ENCODE data around the gene LRBA. TPM values are rescaled to one million over a fixed set of nuclear protein-coding genes. Genes with fewer than 3 reads are reported as not detected.

LRBA gene
- total and polyA plus RNA-seq, 2 donors (not counting 3 experiments of a cell fraction or from before 2014, with no cell fraction given): 18.0 to 35.1 TPM

DNA sequence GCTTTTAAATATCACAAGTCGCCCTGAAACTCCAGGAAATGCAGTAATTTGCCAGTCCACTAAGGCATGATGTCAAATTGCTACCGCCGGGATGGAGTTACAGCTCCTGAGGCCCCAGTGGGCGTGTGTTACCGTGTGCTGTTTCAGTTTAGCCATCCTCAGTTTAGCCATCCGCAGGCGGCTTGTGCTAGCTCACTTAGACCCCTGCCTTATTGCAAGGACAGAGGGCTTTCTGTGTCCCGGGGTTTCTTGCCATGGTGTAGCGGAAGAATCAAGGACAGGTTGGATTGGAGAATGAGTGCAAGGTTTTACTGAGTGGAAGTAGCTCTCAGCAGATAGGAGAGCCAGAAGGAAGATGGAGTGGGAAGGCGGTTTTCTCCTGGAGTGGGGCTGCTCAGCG, 33.8 kb upstream of the LRBA start:
- H3K36me3 ChIP-seq (ENCODE audit: control insufficient read depth in 2 of 2, extremely low read depth in 1 of 2, insufficient read depth in 2 of 2, low read length in 2 of 2): no peaks in the 10 kb centered on the region
- ChIA-PET POLR2A (no interaction called here), CTCF (interaction anchor here (3.8 kb wide), 1 partner anchor 182 kb away, joined by 17 read pairs; no protein-coding TSS in a partner anchor)

DNA sequence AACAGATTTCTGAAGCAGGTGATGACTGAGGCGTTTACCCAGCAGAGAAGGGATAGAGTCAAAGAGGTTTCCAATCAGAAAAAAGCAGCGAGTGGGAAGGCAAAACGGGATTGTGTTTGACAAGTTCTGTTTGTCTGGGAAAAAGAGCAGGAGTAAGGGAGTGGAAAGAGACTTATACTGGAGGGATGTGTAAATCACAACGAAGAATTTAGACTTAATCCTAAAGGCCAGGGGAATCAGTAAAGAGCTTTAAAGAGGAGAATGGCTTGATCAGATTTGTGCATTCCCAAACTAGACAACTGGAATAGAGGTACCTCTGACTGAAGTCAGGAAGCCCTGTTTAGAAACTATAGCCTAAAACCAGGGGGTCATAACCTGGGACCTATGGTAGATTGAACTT, 31.5 kb upstream of the LRBA start:
- Histone ChIP-seq H3K36me3 (ENCODE audit: control insufficient read depth in 2 of 2, extremely low read depth in 1 of 2, insufficient read depth in 2 of 2, low read length in 2 of 2) (no peaks in the 10 kb centered on the region), H3K9ac (replicated peaks; ENCODE audit: extremely low read depth, insufficient read depth, low read length) (no peak overlapping the region), H3K9me1 (replicated peaks; ENCODE audit: control insufficient read depth, extremely low read depth, insufficient read depth, low read length) (no peaks in the 10 kb centered on the region), H3K27ac (ENCODE audit: insufficient read depth, low read depth, low read length) (no peak overlapping the region), H4K20me1 (replicated peaks; ENCODE audit: control insufficient read depth, extremely low read depth, insufficient read depth, low read length) (no peaks in the 10 kb centered on the region), H3K27me3 (ENCODE audit: control insufficient read depth in 2 of 2, insufficient read depth in 2 of 2, low read length in 2 of 2) (no peaks in the 10 kb centered on the region), H3K4me2 (ENCODE audit: insufficient read depth, low read length) (no peak overlapping the region), H2AFZ (ENCODE audit: low read depth, low read length) (no peak overlapping the region), H3K4me3 (replicated peaks in 1 of 3; ENCODE audit: insufficient read depth in 1 of 3, low read depth in 1 of 3, low read length in 3 of 3) (no peak overlapping the region), H3K9me3 (replicated peaks; ENCODE audit: control insufficient read depth, insufficient read depth, low read length) (no peaks in the 10 kb centered on the region), H3K79me2 (ENCODE audit: control insufficient read depth, insufficient read depth, low read length) (no peaks in the 10 kb centered on the region), H3K4me1 (ENCODE audit: control insufficient read depth, extremely low read depth, insufficient read depth, low read length) (no peaks in the 10 kb centered on the region)
- dilution Hi-C loops (cut with MboI; ENCODE audit: extremely low pct_ligation_motif_present, low sequenced_read_pairs) (no loop called here), intact Hi-C loops (cut with micrococcal nuclease) (loop anchor here (2.0 to 5.0 kb wide), 2 partner anchors 179 to 748 kb away; no protein-coding TSS in a partner anchor)
- no peak for DNase-seq (ENCODE audit: low read depth, low spot score)
- no TSS peak for BruUV-seq (replicated peaks)
- ChIA-PET POLR2A (no interaction called here), CTCF (interaction anchor here (0.9 to 3.8 kb wide), 2 partner anchors 17 to 179 kb away, joined by 3 to 17 read pairs; no protein-coding TSS in a partner anchor)
- FAIRE-seq: no peak
- TF ChIP-seq, protein P1, sequence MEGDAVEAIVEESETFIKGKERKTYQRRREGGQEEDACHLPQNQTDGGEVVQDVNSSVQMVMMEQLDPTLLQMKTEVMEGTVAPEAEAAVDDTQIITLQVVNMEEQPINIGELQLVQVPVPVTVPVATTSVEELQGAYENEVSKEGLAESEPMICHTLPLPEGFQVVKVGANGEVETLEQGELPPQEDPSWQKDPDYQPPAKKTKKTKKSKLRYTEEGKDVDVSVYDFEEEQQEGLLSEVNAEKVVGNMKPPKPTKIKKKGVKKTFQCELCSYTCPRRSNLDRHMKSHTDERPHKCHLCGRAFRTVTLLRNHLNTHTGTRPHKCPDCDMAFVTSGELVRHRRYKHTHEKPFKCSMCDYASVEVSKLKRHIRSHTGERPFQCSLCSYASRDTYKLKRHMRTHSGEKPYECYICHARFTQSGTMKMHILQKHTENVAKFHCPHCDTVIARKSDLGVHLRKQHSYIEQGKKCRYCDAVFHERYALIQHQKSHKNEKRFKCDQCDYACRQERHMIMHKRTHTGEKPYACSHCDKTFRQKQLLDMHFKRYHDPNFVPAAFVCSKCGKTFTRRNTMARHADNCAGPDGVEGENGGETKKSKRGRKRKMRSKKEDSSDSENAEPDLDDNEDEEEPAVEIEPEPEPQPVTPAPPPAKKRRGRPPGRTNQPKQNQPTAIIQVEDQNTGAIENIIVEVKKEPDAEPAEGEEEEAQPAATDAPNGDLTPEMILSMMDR (IDR thresholded peaks at IDR 0.05; ENCODE audit: extremely low read depth in 1 of 2, insufficient read depth in 1 of 2, low read depth in 1 of 2, low read length in 2 of 2): no peak
- no peak for TF ChIP-seq POLR2A (IDR thresholded peaks at IDR 0.05; ENCODE audit: low read depth, low read length)
- TF ChIP-seq, protein P2, sequence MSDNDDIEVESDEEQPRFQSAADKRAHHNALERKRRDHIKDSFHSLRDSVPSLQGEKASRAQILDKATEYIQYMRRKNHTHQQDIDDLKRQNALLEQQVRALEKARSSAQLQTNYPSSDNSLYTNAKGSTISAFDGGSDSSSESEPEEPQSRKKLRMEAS (IDR thresholded peaks at IDR 0.05; ENCODE audit: insufficient read depth, insufficient read length): no peak
- TF ChIP-seq FOS (IDR thresholded peaks at IDR 0.05; ENCODE audit: borderline replicate concordance, insufficient read depth, low read length): no peak
- TF ChIP-seq EZH2 (IDR thresholded peaks at IDR 0.05; ENCODE audit: borderline replicate concordance, low read depth, low read length, severe bottlenecking): no peak
- no peak for TF ChIP-seq MYC (IDR thresholded peaks at IDR 0.05; ENCODE audit: low read depth, low read length)
- TF ChIP-seq JUN (IDR thresholded peaks at IDR 0.05; ENCODE audit: borderline replicate concordance, insufficient read depth, insufficient read length, low read depth): no peak
- TF ChIP-seq GATA2 (IDR thresholded peaks at IDR 0.05; ENCODE audit: insufficient read depth, insufficient read length, low read depth, low read length): no peak
- TF ChIP-seq POLR2AphosphoS5 (IDR thresholded peaks at IDR 0.05; ENCODE audit: insufficient read depth, low read depth, low read length): no peak

More for the DNA sequence above, 33.8 kb upstream of the LRBA start:
- H4K20me1 ChIP-seq (replicated peaks; ENCODE audit: control insufficient read depth, extremely low read depth, insufficient read depth, low read length): no peaks in the 10 kb centered on the region
- H3K9me3 ChIP-seq (replicated peaks; ENCODE audit: control insufficient read depth, insufficient read depth, low read length): no peaks in the 10 kb centered on the region
- intact Hi-C loops (cut with micrococcal nuclease) (loop anchor here (5.0 kb wide), 1 partner anchor 182 kb away; no protein-coding TSS in a partner anchor), dilution Hi-C loops (cut with MboI; ENCODE audit: extremely low pct_ligation_motif_present, low sequenced_read_pairs) (no loop called here)
- H3K4me1 ChIP-seq (ENCODE audit: control insufficient read depth, extremely low read depth, insufficient read depth, low read length): no peaks in the 10 kb centered on the region
- TF ChIP-seq JUN (IDR thresholded peaks at IDR 0.05; ENCODE audit: borderline replicate concordance, insufficient read depth, insufficient read length, low read depth): no peak
- no peak for TF ChIP-seq EZH2 (IDR thresholded peaks at IDR 0.05; ENCODE audit: borderline replicate concordance, low read depth, low read length, severe bottlenecking)
- TF ChIP-seq GATA2 (IDR thresholded peaks at IDR 0.05; ENCODE audit: insufficient read depth, insufficient read length, low read depth, low read length): no peak
- TF ChIP-seq MYC (IDR thresholded peaks at IDR 0.05; ENCODE audit: low read depth, low read length): no peak
- TF ChIP-seq FOS (IDR thresholded peaks at IDR 0.05; ENCODE audit: borderline replicate concordance, insufficient read depth, low read length): no peak
- TF ChIP-seq POLR2AphosphoS5 (IDR thresholded peaks at IDR 0.05; ENCODE audit: insufficient read depth, low read depth, low read length): no peak
- no peak for TF ChIP-seq POLR2A (IDR thresholded peaks at IDR 0.05; ENCODE audit: low read depth, low read length)
- TF ChIP-seq, protein P2 (IDR thresholded peaks at IDR 0.05; ENCODE audit: insufficient read depth, insufficient read length): no peak
- BruUV-seq (replicated peaks): no TSS peak
- no peaks in the 10 kb centered on the region for H3K27me3 ChIP-seq (ENCODE audit: control insufficient read depth in 2 of 2, insufficient read depth in 2 of 2, low read length in 2 of 2)
- no peak overlapping the region for H3K4me2 ChIP-seq (ENCODE audit: insufficient read depth, low read length)
- H3K9ac ChIP-seq (replicated peaks; ENCODE audit: extremely low read depth, insufficient read depth, low read length): no peak overlapping the region
- no peak overlapping the region for H3K4me3 ChIP-seq (replicated peaks in 1 of 3; ENCODE audit: insufficient read depth in 1 of 3, low read depth in 1 of 3, low read length in 3 of 3)
- FAIRE-seq (no peak), DNase-seq (ENCODE audit: low read depth, low spot score) (no peak)
- H3K27ac ChIP-seq (ENCODE audit: insufficient read depth, low read depth, low read length): no peak overlapping the region
- no peaks in the 10 kb centered on the region for H3K79me2 ChIP-seq (ENCODE audit: control insufficient read depth, insufficient read depth, low read length)
- H2AFZ ChIP-seq (ENCODE audit: low read depth, low read length): no peak overlapping the region
- no peaks in the 10 kb centered on the region for H3K9me1 ChIP-seq (replicated peaks; ENCODE audit: control insufficient read depth, extremely low read depth, insufficient read depth, low read length)
